Tongue (tissue), 2 donors: ENCODE data around the gene TMCO1. TPM values are rescaled to one million over a fixed set of nuclear protein-coding genes. Genes with fewer than 3 reads are reported as not detected.
A peak's percentile ranks its signal among the peaks of the same experiment; 100 is the strongest.
"Not testable (repeated sequence)": the region's sequence is repeated elsewhere in the genome, so short reads cannot be mapped to it uniquely, and the experiment has no call there.

ENCODE experiments used
- DNase-seq: peaks from one replicate; pipeline ENCODE4 v3.0.0-alpha.2; 2015
- total RNA-seq: library from RNA; depleted of rRNA; stranded (reverse); fragments of >200 nt; gene quantifications from one replicate; pipeline ENCODE4 v1.2.3, GENCODE V29; 2014

Gene TMCO1
- total RNA-seq, 1 donor from 2014 or later = 40.5 TPM

DNA sequence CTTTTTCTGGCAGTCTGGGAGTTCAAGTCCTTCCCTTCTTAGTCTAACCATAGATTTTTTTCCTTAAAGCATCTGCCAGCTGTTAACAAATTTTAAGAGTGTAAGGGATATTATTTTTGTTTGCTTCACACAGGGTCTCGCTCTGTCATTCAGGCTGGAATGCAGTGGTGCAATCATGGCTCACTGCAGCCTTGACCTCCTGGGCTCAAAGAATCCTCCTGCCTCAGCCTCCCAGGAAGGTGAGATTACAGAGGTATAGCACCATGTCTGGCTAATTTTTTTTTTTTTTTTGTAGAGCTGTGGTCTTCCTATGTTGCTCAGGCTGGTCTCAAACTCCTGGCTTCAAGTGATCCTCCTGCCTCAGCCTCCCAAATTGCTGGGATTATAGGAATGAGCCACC lies 23.8 kb downstream of the TMCO1 start:
- DNase-seq = not testable (repeated sequence)

DNA sequence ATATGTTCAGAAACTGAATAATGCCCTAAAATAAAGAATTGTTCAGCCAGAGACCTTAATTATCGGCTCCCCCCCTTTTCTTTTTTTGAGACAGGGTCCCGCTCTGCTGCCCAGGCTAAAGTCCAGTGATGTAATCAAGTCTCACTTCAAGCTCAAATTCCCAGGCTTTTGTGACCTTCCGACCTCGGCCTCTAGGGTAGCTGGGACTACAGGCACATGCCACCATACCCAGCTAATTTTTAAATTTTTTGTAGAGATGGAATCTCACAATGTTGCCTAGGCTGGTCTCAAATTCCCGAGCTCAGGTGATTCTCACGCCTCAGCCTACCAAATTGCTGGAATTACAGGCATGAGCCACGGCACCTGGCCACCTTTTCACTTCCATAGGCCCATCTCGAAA lies 26.5 kb downstream of the TMCO1 start:
- no peak for DNase-seq

DNA sequence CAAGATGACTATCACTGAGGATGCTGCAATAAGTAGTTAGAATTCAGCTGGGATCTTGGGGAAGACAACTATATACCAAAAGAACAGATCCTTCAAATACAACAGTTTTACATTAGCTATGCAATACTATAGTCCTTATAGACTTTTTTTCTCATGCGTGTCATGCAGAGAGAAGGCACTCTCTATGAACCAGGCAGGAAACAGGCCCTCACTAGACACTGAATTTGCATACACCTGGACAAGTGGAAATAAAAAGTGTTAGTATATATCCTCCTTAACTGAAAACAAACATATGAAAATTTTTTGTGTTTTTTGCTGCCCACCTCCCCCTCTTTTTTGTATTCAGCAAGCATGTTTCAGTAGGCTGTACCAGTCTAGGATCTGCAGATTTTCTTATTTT lies 29.9 kb downstream of the TMCO1 start:
- no peak for DNase-seq

DNA sequence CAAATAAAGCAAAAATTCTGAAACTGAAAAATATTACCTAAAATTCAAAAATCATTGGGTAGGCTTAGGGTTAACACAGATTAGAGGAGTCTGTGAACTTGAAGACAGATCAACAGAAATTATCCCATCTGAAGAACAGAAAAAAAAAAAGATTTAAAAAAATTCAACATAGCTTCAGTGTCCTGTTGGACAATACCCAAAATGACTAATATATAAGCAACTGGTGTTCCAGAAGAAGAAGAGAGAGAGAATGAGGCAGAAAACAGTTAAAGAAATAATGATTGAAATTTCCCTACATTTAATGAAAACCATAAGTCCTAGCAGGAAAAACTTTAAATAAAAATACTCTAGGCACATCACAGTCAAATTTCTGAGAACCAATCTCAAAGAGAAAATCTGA lies 31.5 kb downstream of the TMCO1 start:
- no peak for DNase-seq

DNA sequence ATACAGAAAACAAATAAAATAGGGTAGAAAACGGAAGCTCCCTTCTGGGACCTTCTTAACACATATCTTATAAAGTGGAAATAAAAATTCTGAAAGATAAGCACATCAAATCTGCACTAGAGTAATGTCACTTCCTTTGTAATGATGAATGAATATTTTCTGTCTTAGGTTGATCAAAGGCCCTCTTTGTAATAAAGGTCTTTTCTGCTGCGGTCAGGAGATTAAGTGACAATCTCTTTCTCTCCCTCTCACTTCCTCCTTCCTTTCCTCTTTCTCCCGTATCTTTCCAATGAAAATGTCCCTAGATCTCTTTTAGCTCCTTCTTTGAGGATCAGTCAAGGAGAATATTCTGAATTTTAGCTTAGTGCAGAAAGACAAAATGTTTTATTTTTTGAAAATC lies 33.8 kb downstream of the TMCO1 start:
- no peak for DNase-seq

DNA sequence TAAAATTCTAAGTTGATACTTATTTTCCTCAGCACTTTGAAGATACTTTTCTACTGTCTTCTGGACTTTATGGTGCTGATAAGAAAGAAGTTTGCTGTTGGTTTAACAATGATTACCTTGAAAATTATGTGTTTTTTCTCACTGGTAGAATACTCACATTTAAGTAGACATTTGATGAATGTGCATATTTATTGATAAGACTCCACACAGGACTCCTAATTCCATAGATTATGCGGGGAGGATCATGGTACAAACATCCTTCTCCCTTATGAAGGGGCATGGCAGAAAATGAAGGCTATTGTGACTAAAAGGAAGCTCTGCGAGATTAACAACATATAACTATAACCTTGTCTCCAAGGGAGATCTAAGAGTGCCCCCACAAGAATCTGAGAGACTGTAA lies 41.8 kb downstream of the TMCO1 start:
- DNase-seq = no peak

DNA sequence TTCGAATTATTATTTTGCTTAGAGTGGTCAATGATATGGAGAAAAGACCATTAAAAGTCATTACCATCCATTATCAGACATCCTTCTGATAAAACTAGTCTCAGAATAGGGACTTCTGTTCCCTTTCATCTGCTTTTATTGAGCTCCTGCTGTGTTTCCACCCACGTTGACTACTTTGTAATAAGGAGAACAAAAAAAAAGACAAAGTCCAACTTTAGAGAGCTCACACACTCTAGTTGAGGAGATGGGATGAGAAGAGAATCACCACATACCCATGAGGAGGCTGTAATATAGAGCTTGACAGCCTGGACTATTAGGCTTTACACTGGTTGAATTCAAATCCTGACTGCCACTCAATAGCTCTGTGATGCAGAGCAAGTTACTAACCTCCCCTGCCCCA lies 42.5 kb downstream of the TMCO1 start:
- no peak for DNase-seq

DNA sequence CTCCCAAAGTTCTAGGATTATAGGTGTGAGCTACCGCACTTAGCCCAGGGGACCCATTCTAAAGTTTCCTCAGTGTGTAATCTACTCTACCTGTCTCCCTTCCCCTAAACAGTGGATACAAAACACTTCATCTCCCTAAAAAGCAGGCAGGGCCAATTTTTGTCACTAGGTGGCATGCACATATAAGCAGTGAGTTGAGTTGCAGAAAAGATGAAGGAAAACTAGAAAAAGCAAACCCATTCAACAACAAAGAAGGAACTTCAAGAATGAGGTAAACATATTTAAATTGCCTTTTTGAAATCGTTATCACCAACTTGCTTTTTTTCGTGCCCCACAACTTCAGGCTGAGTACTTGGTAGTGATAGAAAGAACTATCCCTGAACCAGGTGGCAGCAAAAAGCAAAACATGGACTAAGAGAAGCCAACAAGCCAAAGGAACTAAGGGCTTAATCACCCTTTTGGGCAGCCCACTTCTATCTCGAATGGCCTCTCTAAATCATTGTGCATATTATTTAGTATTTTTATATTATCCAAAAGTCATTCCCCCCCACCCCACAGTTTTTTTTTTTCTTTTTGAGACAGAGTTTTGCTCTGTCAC lies 50.7 kb downstream of the TMCO1 start:
- peak; percentile 77 for DNase-seq

DNA sequence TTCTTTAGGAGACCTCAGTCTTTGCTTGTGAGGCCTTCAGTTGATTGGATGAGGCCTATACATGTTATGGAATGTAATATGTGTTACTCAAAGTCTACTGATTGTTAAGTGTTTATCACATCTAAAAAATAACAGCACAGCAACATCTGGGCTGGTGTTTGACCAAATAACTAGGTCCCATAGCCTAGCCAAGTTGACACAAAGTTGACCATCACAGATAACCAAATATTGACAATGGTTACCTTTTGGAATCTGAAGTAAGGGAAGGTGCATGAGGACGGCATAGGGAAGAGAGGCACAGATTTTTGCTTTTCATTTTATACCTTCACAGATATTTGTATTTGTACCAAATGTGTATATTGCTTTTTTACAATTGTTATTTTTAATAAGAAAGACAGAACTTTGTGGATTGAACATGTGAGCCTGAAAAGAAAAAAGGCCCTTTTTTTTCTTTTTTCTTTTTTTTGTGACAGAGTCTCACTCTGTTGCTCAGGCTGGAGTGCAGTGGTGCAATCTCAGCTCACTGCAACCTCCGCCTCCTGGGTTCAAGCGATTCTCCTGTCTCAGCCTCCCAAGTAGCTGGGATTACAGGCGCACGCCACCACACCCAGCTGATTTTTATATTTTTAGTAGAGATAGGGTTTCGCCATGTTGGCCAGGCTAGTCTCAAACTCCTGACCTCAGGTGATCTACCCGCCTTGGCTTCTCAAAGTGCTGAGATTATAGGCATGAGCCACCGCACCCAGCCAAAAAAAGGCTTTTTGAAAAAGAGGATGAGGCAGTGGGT lies 52.2 kb downstream of the TMCO1 start:
- DNase-seq = not testable (repeated sequence)

DNA sequence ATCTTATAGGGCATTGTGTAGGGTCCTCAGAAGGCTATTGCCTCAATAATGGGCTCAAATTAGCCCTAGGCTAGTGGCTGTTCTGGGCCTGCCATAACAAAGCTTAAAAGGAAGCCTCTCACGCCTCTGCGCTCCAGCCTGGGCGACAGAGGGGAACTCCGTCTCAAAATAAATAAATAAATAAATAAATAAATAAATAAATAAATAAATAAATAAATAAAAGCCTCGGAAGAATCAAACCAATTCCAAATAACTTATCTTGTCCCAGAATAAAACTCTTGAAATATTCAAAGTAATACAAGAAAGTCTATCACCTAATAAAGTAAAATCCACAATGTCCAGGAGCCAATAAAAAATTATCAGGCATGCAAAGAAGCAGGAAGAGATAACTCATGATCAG lies 55.9 kb downstream of the TMCO1 start:
- no peak for DNase-seq

DNA sequence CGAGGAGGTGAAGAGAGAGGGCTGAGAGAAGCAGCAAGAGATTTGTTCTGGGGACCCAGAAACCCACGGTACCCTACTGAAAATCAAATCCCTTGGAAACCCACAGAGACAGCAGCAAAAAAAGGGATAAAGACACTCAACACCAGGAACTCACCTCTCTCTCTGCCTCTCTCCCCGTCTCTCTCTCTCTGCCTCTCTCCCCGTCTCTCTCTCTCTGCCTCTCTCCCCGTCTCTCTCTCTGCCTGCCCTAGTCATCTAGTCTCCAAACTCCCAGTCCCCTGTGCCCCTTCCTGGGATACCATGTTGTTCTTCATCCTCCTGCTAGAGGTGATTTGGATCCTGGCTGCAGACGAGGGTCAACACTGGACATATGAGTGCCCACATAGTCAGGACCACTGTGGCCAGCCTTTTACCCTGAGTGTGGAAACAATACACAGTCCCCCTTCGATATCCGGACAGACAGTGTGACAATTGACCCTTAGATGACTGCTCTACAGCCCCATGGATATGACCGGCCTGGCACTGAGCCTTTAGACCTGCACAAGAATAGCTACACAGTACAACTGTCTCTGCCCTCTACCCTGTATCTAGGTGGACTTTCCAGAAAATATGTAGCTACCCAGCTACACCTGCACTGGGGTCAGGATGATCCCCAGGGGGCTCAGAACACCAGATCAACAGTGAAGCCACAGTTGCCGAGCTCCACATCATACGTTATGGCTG lies 60.5 kb downstream of the TMCO1 start:
- DNase-seq = no peak

DNA sequence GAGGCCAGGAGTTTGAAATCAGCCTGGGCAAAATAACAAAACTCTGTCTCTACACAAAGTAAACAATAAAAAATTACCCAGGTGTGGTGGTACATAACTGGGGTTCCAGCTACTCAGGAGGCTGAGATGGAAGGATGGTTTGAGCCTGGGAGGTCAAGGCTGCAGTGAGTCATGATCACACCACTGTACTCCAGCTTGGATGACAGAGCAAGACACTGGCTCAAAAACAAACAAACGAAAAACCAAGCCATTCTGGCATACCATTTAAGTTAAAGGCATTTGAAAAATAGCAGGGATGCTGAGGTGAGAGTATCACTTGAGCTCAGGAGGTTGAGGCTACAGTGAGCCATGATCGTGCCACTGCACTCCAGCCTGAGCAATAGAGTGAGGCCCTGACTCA lies 65.0 kb downstream of the TMCO1 start:
- no peak for DNase-seq

DNA sequence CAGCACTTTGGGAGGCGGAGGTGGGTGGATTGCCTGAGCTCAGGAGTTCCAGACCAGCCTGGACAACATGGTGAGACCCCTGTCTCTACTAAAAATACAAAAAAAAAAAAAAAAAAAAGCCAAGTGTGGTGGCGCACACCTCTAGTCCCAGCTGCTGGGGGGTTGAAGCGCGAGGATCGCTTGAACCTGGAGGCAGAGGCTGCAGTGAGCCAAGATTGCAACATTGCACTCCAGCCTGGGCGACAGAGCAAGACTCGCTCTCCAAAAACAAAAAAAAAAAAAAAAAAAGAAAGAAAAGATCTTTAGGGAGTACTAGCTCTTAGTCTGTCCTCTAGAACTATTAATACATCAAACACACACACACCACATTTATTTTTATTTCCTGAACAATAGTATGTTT lies 66.7 kb downstream of the TMCO1 start:
- not testable (repeated sequence) for DNase-seq

DNA sequence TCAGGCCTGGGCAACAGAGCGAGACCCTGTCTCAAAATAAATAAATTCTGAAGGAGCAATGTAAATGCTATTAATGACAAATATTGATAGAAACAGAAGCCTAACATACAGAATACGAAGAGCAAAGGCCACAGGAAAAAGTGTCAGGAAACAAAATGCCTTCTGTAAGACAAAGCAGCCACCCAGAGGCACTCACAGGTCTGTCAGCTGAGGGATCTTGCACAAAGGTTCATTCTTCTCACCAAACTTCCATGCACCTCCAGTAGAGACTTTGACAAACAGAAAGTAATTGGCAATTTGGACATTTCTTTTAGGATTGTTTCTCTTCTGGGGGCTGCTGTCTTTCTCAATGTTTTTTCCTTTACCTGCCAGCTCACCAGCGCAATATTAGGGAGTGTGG lies 69.1 kb downstream of the TMCO1 start:
- DNase-seq = no peak

DNA sequence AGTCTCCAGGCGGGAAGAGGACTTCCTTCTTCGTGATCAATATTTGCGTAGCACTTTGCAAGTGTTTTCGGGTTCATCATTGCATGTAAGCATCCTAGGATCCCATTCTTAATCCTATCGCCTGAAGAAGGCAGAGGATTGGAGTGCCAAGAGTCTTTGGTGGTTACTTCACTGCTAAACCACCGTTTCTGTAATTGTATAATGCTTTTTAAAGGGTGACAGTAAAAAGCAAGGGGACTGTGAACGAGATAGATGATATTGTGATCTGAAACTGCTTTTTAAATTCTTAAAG lies 70.0 kb downstream of the TMCO1 start:
- DNase-seq = no peak

DNA sequence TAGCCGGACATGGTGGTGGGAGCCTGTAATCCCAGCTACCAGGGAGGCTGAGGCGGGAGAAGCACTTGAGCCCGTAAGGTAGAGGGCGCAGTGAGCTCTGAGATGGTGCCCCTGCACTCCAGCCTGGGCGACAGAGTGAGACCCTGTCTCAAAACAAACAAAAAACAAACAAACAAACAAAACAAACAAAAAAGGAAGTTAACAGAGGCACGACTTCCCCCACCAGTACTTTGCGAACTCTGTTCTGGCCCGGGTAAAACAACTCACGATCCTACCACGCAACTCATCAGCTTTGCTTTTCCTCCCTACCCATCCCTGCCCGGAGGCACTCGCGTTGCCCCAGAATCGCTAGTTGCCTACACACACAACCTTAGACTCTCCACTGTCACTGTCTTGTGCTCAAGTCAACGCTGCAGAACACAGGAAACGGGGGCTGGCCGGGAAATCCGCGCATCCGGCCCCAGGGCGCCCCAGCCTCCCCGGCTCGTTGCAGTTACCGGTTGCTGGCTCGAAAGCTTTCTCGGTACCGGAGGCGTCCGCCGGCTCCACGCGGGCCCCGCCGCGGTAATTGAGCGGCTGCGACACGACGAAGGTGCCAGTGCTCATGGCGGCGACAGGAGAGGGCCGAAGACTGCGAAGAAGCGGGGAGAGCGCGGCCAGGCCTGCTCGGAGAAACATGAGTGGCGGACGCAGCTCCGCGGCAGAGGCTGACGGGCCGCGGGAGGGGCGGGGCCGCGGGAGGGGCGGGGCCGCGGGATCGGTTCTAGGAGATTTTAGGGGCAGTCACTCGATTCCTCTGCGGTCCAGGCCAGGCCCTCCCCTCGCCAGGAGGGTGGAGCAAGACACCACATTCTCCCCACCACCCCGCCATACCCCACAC lies 70.5 kb downstream of the TMCO1 start, which contains the start of gene ALDH9A1:
Gene ALDH9A1, minus strand, starts transcription at position 682 of the 880 bp plus-strand sequence. Its CDS starts 4 bp downstream, at position 678.
- peak; percentile 94 for DNase-seq

DNA sequence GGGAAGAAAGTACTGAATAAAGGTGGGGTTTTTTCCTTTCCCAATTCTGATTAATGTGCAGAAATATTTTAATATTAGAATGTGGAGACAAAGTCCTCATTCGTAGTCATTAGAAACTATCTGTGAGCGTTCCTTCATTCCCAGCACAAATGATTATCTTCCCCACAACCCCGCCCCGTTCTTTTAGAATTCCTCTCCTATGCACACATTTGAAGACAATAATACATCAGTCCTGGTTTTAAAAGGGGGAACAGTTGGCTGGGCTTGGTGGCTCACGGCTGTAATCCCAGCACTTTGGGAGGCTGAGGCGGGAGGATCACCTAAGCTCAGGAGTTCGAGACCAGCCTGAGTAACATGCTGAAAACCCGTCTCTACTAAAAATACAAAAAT lies 71.2 kb downstream of the TMCO1 start:
- no peak for DNase-seq

DNA sequence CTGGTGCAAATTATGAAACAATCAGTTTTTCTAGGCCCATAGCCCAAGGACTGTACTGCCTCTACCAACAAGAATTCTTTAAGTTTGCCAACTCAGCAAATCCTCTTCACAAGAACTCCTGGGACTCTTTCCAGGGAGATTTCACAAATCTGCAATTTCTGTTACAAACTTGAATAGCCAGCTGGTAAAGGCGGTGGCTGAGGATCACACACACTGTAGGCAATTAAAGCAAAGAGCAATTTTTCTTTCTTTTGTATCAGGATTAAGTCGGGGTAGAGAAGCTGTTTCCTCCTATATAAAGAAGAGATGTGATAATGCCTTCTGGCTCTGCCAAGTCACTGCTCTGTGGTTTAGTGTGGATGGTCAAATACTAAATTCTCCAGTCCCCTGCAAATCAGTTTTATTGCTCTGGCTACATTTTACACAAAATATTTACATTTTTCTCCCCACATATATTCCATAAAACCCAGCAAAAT lies 72.0 kb downstream of the TMCO1 start:
- peak; percentile 80 for DNase-seq

DNA sequence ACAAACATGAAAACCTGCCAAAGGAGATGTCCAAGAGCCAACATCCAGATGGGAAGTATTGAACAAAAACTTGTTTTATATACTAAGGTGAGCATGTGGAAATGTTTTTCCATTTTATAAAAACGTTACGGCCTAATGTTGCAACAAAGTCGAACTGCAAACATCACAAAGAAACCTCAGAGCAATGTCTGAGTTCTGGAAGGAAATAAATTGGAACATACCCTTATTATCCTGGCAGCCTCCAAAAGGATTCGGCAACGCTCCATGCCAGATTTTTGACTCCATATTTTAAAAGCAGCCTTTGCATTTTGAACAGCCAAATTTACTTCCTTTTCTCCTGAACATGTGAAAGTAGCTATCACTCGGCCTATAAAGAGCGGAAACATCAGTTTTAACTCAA lies 73.6 kb downstream of the TMCO1 start:
- peak; percentile 73 for DNase-seq

DNA sequence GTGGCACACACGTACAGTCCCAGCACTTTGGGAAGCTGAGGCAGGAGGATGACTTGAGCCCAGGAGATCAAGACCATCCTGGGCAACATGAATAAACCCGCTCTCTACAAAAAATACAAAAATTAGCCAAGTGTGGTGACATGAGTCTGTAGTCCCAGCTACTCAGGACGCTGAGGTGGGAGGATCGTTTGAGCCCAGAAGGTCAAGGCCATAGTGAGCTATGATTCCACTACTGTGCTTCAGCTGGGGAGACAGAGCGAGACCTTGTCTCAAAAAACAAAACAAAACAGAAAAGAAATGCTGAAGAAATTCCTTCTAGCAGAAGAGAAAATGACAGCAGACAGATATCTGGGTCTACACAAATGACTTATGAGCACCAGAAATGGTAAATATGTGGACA lies 80.6 kb downstream of the TMCO1 start:
- no peak for DNase-seq

DNA sequence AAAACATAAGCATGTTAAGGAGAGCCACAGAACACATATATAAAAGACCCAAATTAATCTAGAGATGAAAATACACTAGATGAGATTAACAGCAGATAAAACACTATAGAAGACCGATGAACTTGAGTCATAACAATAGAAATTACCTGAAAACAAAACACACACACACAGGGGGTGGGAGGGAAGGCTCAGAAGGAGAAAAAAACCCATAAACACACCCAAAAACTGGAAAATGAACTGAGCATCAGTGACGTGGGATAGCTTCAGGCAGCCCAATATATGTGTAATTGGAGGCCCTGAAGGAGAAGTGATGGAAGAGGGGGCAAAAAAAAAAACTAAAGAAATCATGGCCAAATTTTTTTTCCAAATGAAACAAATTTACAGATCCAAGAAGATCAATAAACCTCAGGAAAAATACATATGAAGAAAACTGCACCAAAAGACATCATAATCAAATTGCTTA lies 81.7 kb downstream of the TMCO1 start:
- DNase-seq = no peak
